B cell (primary cell): ENCODE data around the gene DNPH1.

Experiments used
- CTCF ChIP-seq: fragments of 200-600 bp; IDR thresholded peaks from one replicate; pipeline ENCODE4 v1.8.0; 2022; ENCODE audit warnings: antibody characterized with exemption, mild to moderate bottlenecking
- EZH2 ChIP-seq: IDR thresholded peaks from 2 replicates; pipeline ENCODE4 v1.6.1; 2012; ENCODE audit warnings: borderline replicate concordance, low read depth, mild to moderate bottlenecking, moderate library complexity, low read length; ENCODE audit not compliant: insufficient read depth, poor library complexity, severe bottlenecking

- TF ChIP-seq EZH2 (no peak), CTCF (no peak)
These were observed 29.8 kb upstream of the DNPH1 start for GRCh38 chr6:43258807-43259686.
